ENCODE results near the gene EMC8. TPM values are rescaled to one million over a fixed set of nuclear protein-coding genes. Genes with fewer than 3 reads are reported as not detected.
"Not testable (repeated sequence)": the region's sequence is repeated elsewhere in the genome, so short reads cannot be mapped to it uniquely, and the experiment has no call there.

EMC8 gene
- total RNA-seq, 2 donors from 2014 or later = 30.2 to 38.8 TPM

- H3K36me3 ChIP-seq = no peaks in the 10 kb centered on the region
- intact Hi-C loops (cut with DNase I) = no loop called here
- DNase-seq (ENCODE audit: low spot score) = no peak
- no peak overlapping the region for H3K27ac ChIP-seq
- TF ChIP-seq POLR2AphosphoS5 (IDR thresholded peaks at IDR 0.05) = no peak
- TF ChIP-seq POLR2A (IDR thresholded peaks at IDR 0.05) = no peak
- TF ChIP-seq, protein P1, sequence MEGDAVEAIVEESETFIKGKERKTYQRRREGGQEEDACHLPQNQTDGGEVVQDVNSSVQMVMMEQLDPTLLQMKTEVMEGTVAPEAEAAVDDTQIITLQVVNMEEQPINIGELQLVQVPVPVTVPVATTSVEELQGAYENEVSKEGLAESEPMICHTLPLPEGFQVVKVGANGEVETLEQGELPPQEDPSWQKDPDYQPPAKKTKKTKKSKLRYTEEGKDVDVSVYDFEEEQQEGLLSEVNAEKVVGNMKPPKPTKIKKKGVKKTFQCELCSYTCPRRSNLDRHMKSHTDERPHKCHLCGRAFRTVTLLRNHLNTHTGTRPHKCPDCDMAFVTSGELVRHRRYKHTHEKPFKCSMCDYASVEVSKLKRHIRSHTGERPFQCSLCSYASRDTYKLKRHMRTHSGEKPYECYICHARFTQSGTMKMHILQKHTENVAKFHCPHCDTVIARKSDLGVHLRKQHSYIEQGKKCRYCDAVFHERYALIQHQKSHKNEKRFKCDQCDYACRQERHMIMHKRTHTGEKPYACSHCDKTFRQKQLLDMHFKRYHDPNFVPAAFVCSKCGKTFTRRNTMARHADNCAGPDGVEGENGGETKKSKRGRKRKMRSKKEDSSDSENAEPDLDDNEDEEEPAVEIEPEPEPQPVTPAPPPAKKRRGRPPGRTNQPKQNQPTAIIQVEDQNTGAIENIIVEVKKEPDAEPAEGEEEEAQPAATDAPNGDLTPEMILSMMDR (IDR thresholded peaks at IDR 0.05) = no peak
- H3K27me3 ChIP-seq (replicated peaks; ENCODE audit: insufficient read depth) = peaks cover 5% of the 10 kb centered on the region
- no peaks in the 10 kb centered on the region for H3K9me3 ChIP-seq
- 89% methylated on average over 21 of the region's 21 CpGs for WGBS
- H3K4me3 ChIP-seq = no peak overlapping the region
- H3K4me1 ChIP-seq (replicated peaks) = no peaks in the 10 kb centered on the region
Observed at GRCh38 chr16:85838876-85839585, 39.7 kb upstream of the EMC8 start.

- no peak for TF ChIP-seq POLR2AphosphoS5 (IDR thresholded peaks at IDR 0.05)
- TF ChIP-seq POLR2A (IDR thresholded peaks at IDR 0.05) = no peak
- TF ChIP-seq, protein P1 (IDR thresholded peaks at IDR 0.05) = no peak
- H3K4me3 ChIP-seq = no peak overlapping the region
- intact Hi-C loops (cut with DNase I) = no loop called here
- DNase-seq (ENCODE audit: low spot score) = no peak
- no peaks in the 10 kb centered on the region for H3K36me3 ChIP-seq
- H3K27me3 ChIP-seq (replicated peaks; ENCODE audit: insufficient read depth) = peaks cover 5% of the 10 kb centered on the region
- H3K27ac ChIP-seq = no peak overlapping the region
- no peaks in the 10 kb centered on the region for H3K9me3 ChIP-seq
- H3K4me1 ChIP-seq (replicated peaks) = no peaks in the 10 kb centered on the region
- 83% methylated on average over 11 of the region's 11 CpGs for WGBS
Observed at GRCh38 chr16:85838381-85838780, 39.0 kb upstream of the EMC8 start.

- 94% methylated on average over 4 of the region's 4 CpGs for WGBS
- H3K36me3 ChIP-seq; H3K27me3 ChIP-seq (replicated peaks; ENCODE audit: insufficient read depth); intact Hi-C loops (cut with DNase I); H3K9me3 ChIP-seq; H3K27ac ChIP-seq; H3K4me3 ChIP-seq; DNase-seq (ENCODE audit: low spot score); H3K4me1 ChIP-seq (replicated peaks): not testable (repeated sequence)
Observed at GRCh38 chr16:85837654-85838053, 38.3 kb upstream of the EMC8 start.

- Histone ChIP-seq H3K4me1 (replicated peaks) (no peaks in the 10 kb centered on the region), H3K27me3 (replicated peaks; ENCODE audit: insufficient read depth) (peaks cover 5% of the 10 kb centered on the region), H3K4me3 (no peak overlapping the region), H3K36me3 (no peaks in the 10 kb centered on the region), H3K27ac (no peak overlapping the region), H3K9me3 (no peaks in the 10 kb centered on the region)
- 55% methylated on average over 24 of the region's 24 CpGs for WGBS
- TF ChIP-seq POLR2A (IDR thresholded peaks at IDR 0.05) (no peak), POLR2AphosphoS5 (IDR thresholded peaks at IDR 0.05) (no peak)
- TF ChIP-seq, protein P1 (IDR thresholded peaks at IDR 0.05) = no peak
- intact Hi-C loops (cut with DNase I) = no loop called here
- DNase-seq (ENCODE audit: low spot score) = no peak
Observed at GRCh38 chr16:85836706-85837582, 37.6 kb upstream of the EMC8 start.

GRCh38 chr16:85835956-85836705, 36.8 kb upstream of the EMC8 start:
- Histone ChIP-seq H3K27ac (no peak overlapping the region), H3K9me3 (no peaks in the 10 kb centered on the region), H3K4me3 (no peak overlapping the region), H3K27me3 (replicated peaks; ENCODE audit: insufficient read depth) (peaks cover 5% of the 10 kb centered on the region), H3K36me3 (no peaks in the 10 kb centered on the region), H3K4me1 (replicated peaks) (no peaks in the 10 kb centered on the region)
- intact Hi-C loops (cut with DNase I) = no loop called here
- TF ChIP-seq POLR2AphosphoS5 (IDR thresholded peaks at IDR 0.05) = no peak
- no peak for TF ChIP-seq POLR2A (IDR thresholded peaks at IDR 0.05)
- TF ChIP-seq, protein P1 (IDR thresholded peaks at IDR 0.05) = no peak
- 48% methylated on average over 22 of the region's 22 CpGs for WGBS
- no peak for DNase-seq (ENCODE audit: low spot score)
